GM21367 (cell line): ENCODE data around the gene KIF11.

Source experiments
- ATAC-seq: cut with Tn5 transposase; IDR thresholded peaks from one replicate; pipeline ENCODE4 v1.9.1; 2021; ENCODE audit not compliant: unreplicated experiment

KIF11 gene

DNA sequence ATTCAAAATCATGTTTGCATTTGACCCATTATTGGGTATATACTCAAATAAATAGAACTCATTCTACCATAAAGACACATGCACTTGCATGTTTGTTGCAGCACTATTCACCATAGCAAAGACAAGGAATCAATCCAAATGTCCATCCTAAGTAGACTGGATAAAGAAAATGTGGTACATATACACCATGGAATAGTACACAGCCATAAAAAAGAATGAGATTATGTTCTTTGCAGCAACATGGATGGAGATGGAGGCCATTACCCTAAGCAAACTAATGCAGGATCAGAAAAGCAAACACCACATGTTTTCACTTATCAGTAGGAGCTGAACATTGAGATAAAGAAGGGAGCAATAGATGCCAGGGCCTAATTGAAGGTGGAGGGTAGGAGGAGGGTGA lies 84.8 kb downstream of the KIF11 start:
- ATAC-seq: no peak

GRCh38 chr10:92678206-92678605 lies 85.3 kb downstream of the KIF11 start:
- ATAC-seq: no peak

DNA sequence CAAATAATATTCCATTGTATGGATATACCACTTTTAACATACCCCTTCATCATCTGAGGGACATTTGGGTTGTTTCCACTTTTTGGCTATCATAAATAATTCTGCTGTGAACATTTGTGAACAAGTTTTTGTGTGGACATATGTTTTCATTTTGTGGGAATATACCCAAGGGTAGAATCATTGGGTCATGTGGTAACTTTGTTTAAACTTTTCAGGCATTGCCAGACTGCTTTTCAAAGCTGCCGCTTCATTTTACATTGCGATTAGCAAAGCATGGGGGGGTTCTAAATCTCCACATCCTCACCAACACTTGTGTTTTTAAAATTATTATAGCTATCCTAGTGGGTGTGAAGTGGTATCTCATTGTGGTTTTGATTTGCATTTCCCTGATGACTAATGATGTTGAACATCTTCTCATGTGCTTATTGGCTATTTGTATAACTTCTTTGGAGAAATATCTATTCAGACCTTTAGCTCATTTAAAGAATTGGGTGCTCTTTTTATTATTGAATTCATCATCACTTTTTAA lies 88.4 kb downstream of the KIF11 start:
- ATAC-seq: no peak

GRCh38 chr10:92688573-92688926 lies 95.6 kb downstream of the KIF11 start:
- no peak for ATAC-seq

GRCh38 chr10:92688927-92689662 lies 96.2 kb downstream of the KIF11 start:
- no peak for ATAC-seq

DNA sequence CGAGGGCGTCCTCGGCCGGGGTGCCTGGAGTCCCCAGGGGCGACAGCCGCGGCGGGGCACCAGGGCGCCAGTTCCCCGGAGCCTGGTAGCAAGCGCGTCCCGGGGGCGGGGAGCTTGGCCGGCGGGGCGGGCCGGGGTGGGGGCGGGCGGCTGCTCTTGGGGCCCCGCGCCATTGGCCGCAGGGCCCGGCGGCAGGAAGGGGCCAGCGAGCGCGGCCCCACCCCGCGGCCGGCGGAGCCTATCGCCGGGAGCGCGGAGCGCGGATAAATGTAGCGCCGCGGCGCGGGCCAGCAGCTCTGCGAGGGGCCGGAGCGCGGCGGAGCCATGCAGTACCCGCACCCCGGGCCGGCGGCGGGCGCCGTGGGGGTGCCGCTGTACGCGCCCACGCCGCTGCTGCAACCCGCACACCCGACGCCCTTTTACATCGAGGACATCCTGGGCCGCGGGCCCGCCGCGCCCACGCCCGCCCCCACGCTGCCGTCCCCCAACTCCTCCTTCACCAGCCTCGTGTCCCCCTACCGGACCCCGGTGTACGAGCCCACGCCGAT lies 96.8 kb downstream of the KIF11 start, which contains the start of gene HHEX:
HHEX (plus strand) TSS at position 293 of the 548 bp plus-strand sequence; CDS start at position 325, 32 bp downstream.
- ATAC-seq: no peak

DNA sequence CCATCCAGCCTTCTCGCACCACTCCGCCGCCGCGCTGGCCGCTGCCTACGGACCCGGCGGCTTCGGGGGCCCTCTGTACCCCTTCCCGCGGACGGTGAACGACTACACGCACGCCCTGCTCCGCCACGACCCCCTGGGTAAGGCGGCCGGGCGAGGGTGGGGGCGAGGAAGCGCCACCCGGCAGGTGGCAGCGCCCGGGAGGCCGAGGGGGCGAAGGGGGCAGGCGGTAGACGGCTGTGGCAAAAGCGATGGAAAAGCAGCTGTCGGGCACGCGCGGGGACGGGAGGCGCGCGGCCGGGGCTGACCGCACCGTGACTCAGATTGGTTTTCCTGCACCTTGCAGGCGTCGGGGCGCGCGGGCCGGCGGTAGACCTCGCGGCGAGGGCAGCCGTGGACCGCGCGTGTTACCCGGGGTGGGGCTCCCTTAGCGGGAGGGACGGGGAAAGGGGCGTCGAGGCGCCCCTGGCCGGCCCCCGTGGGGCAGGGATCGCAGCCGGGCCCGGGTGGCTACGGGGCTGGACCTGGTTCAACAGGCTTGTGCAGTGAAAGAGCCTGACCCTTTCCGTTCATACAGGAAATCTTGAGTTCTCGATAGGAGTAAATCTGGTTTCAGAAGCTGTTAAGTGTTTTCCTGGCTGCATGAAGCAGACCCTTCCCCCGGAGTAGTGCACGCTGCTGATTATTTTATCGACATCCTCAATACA lies 97.4 kb downstream of the KIF11 start:
- no peak for ATAC-seq

DNA sequence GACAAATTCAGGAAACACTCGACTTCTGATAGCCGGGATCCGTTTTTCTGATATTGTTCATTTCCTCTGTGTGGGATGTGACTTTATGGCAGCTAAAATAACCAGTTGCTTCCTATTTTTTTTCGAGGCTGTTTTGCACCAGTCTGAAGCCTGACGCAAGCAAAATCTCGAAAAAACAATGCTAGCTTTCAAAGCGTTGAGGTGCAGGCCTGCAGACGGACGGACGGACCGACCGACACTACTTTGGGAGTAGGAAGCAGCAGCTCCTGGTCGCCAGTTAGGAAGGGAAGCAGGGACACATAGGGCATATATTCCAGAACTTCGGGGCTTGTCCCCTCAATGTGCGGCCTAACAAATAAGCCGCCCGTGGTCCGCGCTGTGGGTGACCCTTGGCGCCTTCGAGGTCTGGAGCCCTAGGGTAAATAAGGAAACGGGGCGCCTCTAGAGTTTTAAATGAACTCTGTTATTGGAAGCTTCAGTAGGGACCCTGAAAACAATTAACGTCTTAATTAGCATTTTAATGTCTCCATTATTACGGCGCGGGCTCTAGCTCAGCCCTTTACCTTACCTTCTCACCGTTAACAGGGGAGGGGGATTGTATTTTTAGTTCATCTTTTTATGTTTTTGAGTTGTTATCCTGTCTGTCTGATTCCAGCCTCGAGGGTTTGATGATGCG lies 98.1 kb downstream of the KIF11 start:
- ATAC-seq: no peak

- ATAC-seq: no peak
These were observed 98.7 kb downstream of the KIF11 start for GRCh38 chr10:92691591-92692079.

DNA sequence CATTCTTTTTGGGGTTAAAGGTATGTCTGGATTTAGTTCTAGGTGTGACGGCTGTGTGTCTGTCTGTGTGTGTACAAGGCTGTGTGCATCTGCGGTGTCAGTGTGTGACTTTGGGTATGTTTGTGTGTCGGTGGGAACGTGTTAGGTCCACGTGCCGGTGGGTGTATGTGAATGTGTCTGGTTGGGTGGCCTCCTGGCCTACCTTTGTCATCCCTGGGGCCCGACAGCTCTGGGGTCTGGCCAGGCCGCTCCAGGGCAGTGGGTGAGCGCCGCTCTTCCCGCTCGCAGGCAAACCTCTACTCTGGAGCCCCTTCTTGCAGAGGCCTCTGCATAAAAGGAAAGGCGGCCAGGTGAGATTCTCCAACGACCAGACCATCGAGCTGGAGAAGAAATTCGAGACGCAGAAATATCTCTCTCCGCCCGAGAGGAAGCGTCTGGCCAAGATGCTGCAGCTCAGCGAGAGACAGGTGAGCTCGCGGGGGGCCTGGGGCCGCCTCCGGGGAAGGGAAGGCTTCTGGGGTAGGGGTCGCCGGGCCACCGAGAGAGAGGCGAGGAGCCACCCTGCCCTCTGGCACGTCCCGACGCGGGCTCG lies 99.2 kb downstream of the KIF11 start:
- ATAC-seq: no peak

DNA sequence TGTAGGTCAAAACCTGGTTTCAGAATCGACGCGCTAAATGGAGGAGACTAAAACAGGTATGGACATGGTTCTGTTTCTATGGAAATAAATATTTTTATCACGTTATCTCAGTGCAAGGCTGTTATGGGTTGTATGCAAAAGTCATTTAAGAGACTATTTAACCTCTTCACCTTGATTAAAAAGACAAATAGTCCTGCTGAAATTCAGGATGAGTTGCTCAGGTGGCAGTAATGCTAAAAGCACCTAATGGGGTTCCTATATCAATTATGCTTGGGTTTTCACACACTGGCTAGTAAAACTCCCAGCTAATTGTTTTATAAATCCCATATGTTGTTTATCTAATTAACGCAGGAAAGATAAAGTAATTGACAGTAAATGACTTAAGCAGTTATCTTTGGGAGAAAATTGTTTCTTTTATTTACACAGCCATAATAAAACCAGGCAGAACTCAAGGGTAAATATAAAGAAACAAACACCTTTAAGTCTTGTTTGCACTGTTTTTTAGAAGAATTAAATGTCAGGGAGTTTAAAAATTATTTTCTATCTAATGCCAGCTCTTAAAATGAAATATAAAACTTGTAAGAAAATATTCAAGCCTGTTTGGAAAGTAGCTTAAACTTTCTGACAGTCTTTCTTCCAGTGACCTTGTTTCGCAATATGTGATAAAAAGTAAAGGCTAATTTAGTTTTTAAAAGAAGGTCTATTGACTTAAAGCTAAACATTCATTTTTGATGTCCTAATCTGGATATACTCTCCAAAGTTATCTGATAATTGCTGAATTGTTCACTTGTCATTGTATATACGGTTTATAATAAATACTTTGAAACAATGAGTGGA lies 100.0 kb downstream of the KIF11 start:
- no peak for ATAC-seq

GRCh38 chr10:92693534-92693893 lies 100.6 kb downstream of the KIF11 start:
- no peak for ATAC-seq

- ATAC-seq: no peak
These were observed 103.0 kb downstream of the KIF11 start for GRCh38 chr10:92695679-92696605.

- no peak for ATAC-seq
These were observed 103.9 kb downstream of the KIF11 start for GRCh38 chr10:92696606-92697383.

GRCh38 chr10:92697663-92698511 lies 105.0 kb downstream of the KIF11 start:
- ATAC-seq: no peak

DNA sequence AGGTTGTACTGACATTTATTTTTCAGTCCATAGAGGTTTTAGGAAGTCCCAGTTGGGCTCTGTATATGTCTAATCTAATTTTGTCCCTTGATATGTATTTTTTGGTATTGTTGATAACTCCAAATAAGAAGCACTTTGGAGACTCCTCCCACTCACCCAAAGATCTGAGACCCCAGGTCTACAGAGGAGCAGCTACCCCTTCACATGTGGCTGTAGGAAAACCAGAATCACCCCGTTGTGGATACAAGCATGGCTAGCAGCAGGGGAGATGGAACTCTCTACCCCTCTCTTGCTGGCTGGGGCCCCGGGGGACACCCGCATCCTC lies 106.2 kb downstream of the KIF11 start:
- no peak for ATAC-seq
